BE2C (cell line): ENCODE measurements around the gene VSIG4.

ENCODE experiments used
- DNase-seq: peaks from one replicate; pipeline ENCODE4 v3.0.0-alpha.2; 2020
- H3K27me3 ChIP-seq: fragments of 250-450 bp; sonication (Bioruptor Pico); 2 replicates; pipeline ENCODE4 v1.5.1; 2020; ENCODE audit warnings: mild to moderate bottlenecking
- H3K36me3 ChIP-seq: fragments of 250-450 bp; sonication (Bioruptor Pico); 2 replicates; pipeline ENCODE4 v1.5.1; 2020; ENCODE audit warnings: mild to moderate bottlenecking
- H3K4me1 ChIP-seq: fragments of 250-450 bp; sonication (Bioruptor Pico); 2 replicates; pipeline ENCODE4 v1.5.1; 2020
- H3K4me3 ChIP-seq: 2 replicates; pipeline ENCODE4 v1.5.1; 2011; ENCODE audit warnings: low read depth, low read length
- H3K9me3 ChIP-seq: fragments of 250-450 bp; sonication (Bioruptor Pico); 2 replicates; pipeline ENCODE4 v1.5.1; 2020
- TF ChIP-seq, protein P1 (sequence below): IDR thresholded peaks from 2 replicates; pipeline ENCODE4 v1.5.1; 2012; ENCODE audit warnings: mild to moderate bottlenecking, low read depth, low read length

Gene VSIG4

GRCh38 chrX:66005830-66006449 is 33.9 kb downstream of the VSIG4 start:
- H3K4me3 ChIP-seq = no peak overlapping the region
- no peaks in the 10 kb centered on the region for H3K36me3 ChIP-seq
- TF ChIP-seq, protein P1, sequence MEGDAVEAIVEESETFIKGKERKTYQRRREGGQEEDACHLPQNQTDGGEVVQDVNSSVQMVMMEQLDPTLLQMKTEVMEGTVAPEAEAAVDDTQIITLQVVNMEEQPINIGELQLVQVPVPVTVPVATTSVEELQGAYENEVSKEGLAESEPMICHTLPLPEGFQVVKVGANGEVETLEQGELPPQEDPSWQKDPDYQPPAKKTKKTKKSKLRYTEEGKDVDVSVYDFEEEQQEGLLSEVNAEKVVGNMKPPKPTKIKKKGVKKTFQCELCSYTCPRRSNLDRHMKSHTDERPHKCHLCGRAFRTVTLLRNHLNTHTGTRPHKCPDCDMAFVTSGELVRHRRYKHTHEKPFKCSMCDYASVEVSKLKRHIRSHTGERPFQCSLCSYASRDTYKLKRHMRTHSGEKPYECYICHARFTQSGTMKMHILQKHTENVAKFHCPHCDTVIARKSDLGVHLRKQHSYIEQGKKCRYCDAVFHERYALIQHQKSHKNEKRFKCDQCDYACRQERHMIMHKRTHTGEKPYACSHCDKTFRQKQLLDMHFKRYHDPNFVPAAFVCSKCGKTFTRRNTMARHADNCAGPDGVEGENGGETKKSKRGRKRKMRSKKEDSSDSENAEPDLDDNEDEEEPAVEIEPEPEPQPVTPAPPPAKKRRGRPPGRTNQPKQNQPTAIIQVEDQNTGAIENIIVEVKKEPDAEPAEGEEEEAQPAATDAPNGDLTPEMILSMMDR = no peak
- DNase-seq = no peak
- no peaks in the 10 kb centered on the region for H3K9me3 ChIP-seq
- no peaks in the 10 kb centered on the region for H3K27me3 ChIP-seq
- no peaks in the 10 kb centered on the region for H3K4me1 ChIP-seq

DNA sequence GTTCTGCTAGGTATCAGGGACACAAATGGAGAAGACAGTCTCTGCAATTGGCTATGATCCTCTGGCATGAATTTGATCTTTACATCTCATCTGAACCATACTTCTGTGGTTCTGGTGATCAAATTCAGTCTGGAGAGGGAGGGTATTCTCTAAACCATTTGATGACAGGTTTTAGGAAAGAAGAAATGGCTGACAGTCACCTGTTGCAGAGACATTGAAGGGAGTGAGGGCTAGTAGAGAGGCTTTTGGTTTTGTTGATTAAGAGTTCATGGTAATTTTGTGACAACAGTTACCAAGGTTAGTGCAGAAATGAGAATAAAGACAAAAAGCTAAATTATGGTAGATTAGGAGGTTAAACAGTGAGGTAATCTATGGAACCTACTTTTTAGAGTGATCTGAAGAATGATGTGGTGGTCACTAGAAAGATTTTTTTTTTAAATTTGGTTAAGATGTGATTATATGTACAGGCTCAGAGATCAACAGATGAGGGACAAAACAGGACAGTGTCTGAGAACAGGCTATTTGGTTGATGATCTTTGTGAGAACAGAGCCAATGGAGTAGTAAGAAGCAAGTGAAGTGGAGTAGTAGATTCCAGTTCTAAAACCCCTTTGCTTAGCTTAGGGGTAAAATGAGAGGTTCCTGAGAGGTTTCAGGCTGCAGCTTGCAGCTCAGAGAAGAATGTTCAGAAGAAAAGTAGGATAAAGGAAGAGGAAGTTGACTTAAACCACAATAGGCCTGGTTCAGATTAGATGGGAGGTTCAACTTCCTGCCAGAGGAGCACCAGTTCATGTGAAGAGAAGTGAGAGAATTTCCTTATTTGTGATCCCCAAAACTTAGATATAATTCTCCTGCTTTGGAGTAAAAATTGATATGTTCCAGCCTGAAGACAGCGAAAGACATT is 34.7 kb downstream of the VSIG4 start:
- TF ChIP-seq, protein P1 = no peak
- Histone ChIP-seq H3K36me3 (no peaks in the 10 kb centered on the region), H3K9me3 (no peaks in the 10 kb centered on the region), H3K4me1 (no peaks in the 10 kb centered on the region), H3K4me3 (no peak overlapping the region), H3K27me3 (no peaks in the 10 kb centered on the region)
- no peak for DNase-seq

DNA sequence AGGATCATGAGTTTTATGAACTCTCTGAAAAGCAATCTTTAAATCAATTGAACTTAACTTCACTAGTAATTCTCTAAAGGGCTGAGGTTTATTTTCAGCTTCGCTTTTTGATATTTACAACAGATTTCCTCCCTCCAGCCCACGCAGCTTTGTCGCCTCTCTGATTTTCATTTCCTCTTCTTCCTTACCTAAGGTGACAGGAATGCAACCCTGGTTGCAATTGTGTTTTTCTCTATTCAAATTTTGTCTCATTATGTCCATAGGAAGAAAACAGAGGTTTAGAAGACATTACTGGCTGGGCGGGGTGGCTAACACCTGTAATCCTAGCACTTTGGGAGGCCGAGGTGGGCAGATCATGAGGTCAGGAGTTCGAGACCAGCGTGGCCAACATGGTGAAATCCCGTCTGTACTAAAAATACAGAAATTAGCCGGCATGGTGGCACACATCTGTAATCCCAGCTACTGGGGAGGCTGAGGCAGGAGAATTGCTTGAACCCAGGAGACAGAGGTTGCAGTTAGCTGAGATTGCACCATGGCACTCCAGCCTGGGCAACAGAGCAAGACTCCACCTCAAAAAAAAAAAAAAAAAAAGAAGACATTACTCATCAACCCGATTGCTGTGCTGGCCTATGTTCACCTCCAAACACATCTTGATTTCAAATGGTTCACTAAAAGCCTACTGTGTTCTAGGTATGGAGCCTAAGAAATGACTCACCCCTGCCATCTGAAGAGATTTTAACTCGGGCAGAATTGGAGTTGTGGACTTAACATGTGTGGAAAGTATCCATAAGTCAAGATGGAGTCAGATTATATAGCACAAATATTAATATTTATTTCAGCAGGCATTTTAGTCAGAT is 36.8 kb downstream of the VSIG4 start:
- Histone ChIP-seq H3K36me3 (no peaks in the 10 kb centered on the region), H3K9me3 (no peaks in the 10 kb centered on the region), H3K27me3 (no peaks in the 10 kb centered on the region), H3K4me3 (no peak overlapping the region), H3K4me1 (no peaks in the 10 kb centered on the region)
- DNase-seq = no peak
- TF ChIP-seq, protein P1 = no peak

- Histone ChIP-seq H3K4me3 (no peak overlapping the region), H3K27me3 (no peaks in the 10 kb centered on the region), H3K4me1 (no peaks in the 10 kb centered on the region), H3K36me3 (no peaks in the 10 kb centered on the region), H3K9me3 (no peaks in the 10 kb centered on the region)
- DNase-seq = no peak
- TF ChIP-seq, protein P1 = no peak
Observed at GRCh38 chrX:66001596-66001995, 38.3 kb downstream of the VSIG4 start.

DNA sequence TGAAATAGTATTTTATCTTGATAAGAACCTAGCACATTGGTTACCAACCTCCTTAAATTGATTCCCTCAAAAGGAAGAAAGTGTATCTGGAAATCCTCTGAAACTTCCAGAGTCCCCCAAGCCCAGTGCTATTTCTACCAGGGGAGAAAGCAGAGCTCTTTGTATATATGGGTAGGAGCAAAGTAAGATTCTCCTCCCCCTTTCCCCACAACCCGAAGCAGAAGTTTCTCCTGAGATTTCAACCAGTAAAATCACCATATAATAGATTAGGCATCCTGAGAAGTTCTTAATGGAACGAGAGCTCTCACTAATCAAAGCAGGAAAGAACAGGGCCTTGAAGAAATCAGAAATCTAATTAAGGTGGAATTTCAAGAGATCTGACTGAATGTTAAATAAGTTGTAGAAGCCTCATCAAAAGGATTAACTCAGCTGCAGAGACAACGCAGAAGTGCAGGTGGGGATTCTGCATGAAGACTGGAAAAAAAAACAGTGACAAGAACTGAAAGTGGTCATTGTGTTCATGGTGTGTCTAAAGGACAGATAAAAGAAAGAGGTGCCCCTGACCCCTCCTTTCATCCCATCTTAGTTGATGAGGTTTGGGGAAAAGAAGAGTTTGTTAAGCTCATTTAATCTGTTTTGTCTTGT is 39.1 kb downstream of the VSIG4 start:
- TF ChIP-seq, protein P1 = no peak
- no peaks in the 10 kb centered on the region for H3K4me1 ChIP-seq
- no peaks in the 10 kb centered on the region for H3K9me3 ChIP-seq
- DNase-seq = no peak
- H3K36me3 ChIP-seq = no peaks in the 10 kb centered on the region
- H3K4me3 ChIP-seq = no peak overlapping the region
- no peaks in the 10 kb centered on the region for H3K27me3 ChIP-seq
